SK-N-SH treated with all-trans-retinoic acid at 6 μM for 48 hours (cell line): ENCODE measurements around the gene EIF5AL1.
"Not testable (repeated sequence)": the region's sequence is repeated elsewhere in the genome, so short reads cannot be mapped to it uniquely, and the experiment has no call there.

ENCODE experiments used
- ARNTL ChIP-seq: fragments of 450-650 bp; formaldehyde crosslinking; IDR thresholded peaks from 2 replicates; pipeline ENCODE4 v1.5.0; 2020; ENCODE audit warnings: low read depth, mild to moderate bottlenecking, moderate library complexity, borderline replicate concordance
- CREB5 ChIP-seq: fragments of 250-450 bp; sonication (Bioruptor Pico); IDR thresholded peaks from 2 replicates; pipeline ENCODE4 v1.5.1; 2020; ENCODE audit warnings: low read depth, mild to moderate bottlenecking, moderate library complexity
- ESRRG ChIP-seq: fragments of 250-450 bp; sonication (Bioruptor Pico); IDR thresholded peaks from 2 replicates; pipeline ENCODE4 v1.6.1; 2021; ENCODE audit warnings: mild to moderate bottlenecking
- GLIS3 ChIP-seq: fragments of 250-450 bp; sonication (Bioruptor Pico); IDR thresholded peaks from 2 replicates; pipeline ENCODE4 v1.5.0; 2020; ENCODE audit warnings: mild to moderate bottlenecking, moderate library complexity
- PATZ1 ChIP-seq: fragments of 250-450 bp; sonication (Bioruptor Pico); IDR thresholded peaks from 2 replicates; pipeline ENCODE4 v1.8.0; 2020; ENCODE audit warnings: mild to moderate bottlenecking, moderate library complexity, borderline replicate concordance
- POU6F1 ChIP-seq: fragments of 250-450 bp; sonication (Bioruptor Pico); IDR thresholded peaks from 2 replicates; pipeline ENCODE4 v1.8.0; 2021; ENCODE audit warnings: low read depth, mild to moderate bottlenecking, moderate library complexity, borderline replicate concordance
- RARB ChIP-seq: fragments of 250-450 bp; sonication (Bioruptor Pico); IDR thresholded peaks from 2 replicates; pipeline ENCODE4 v1.8.0; 2021; ENCODE audit warnings: mild to moderate bottlenecking, moderate library complexity
- TOX ChIP-seq: fragments of 250-450 bp; sonication (Bioruptor Pico); IDR thresholded peaks from 2 replicates; pipeline ENCODE4 v1.8.0; 2021; ENCODE audit warnings: mild to moderate bottlenecking, moderate library complexity, borderline replicate concordance
- TSHZ2 ChIP-seq: fragments of 250-450 bp; sonication (Bioruptor Pico); IDR thresholded peaks from 2 replicates; pipeline ENCODE4 v1.5.0; 2020; ENCODE audit warnings: mild to moderate bottlenecking, moderate library complexity
- ZFP3 ChIP-seq: fragments of 250-450 bp; sonication (Bioruptor Pico); IDR thresholded peaks from 2 replicates; pipeline ENCODE4 v1.5.0; 2020; ENCODE audit warnings: mild to moderate bottlenecking, moderate library complexity
- ZFP30 ChIP-seq: fragments of 450-650 bp; formaldehyde crosslinking; IDR thresholded peaks from 2 replicates; pipeline ENCODE4 v1.5.0; 2022; ENCODE audit warnings: mild to moderate bottlenecking, moderate library complexity

GRCh38 chr10:79523157-79523853 is 11.0 kb downstream of the EIF5AL1 start:
- TF ChIP-seq ZFP30 (CRISPR knock-in tag); GLIS3 (CRISPR knock-in tag); CREB5; TSHZ2 (CRISPR knock-in tag); POU6F1; PATZ1; TOX; ZFP3 (CRISPR knock-in tag); ESRRG (CRISPR knock-in tag); ARNTL (CRISPR knock-in tag); RARB (CRISPR knock-in tag): not testable (repeated sequence)
